G401 (cell line): ENCODE measurements around the gene PCBP3. TPM values are rescaled to one million over a fixed set of nuclear protein-coding genes. Genes with fewer than 3 reads are reported as not detected.

Experiments
- DNase-seq: peaks from one replicate; pipeline ENCODE4 v3.0.0-alpha.2; 2015; ENCODE audit warnings: low spot score
- in situ Hi-C: cut with HindIII; loops from 2 replicates; pipeline ENCODE4 v1.10.0; 2016; ENCODE audit warnings: low sequenced_read_pairs, mixed read lengths
- total RNA-seq: library from RNA; depleted of rRNA; stranded (reverse); fragments of >200 nt; shearing (Covaris generic); gene quantifications from 2 replicates; pipeline ENCODE4 v1.2.3, GENCODE V29; 2014

Gene PCBP3
- total RNA-seq, 1 experiment from 2014 or later: 1.7 TPM

GRCh38 chr21:45739218-45740087 lies 95.9 kb downstream of the PCBP3 start:
- DNase-seq: no peak
- in situ Hi-C loops: no loop called here

GRCh38 chr21:45740088-45740440 lies 96.5 kb downstream of the PCBP3 start:
- DNase-seq: no peak
- in situ Hi-C loops: no loop called here

- in situ Hi-C loops: no loop called here
- DNase-seq: no peak
These were observed 97.2 kb downstream of the PCBP3 start for GRCh38 chr21:45740491-45741357.

GRCh38 chr21:45741691-45742090 lies 98.2 kb downstream of the PCBP3 start:
- in situ Hi-C loops: no loop called here
- DNase-seq: no peak

GRCh38 chr21:45742247-45742646 lies 98.7 kb downstream of the PCBP3 start:
- in situ Hi-C loops: no loop called here
- DNase-seq: no peak

GRCh38 chr21:45745256-45745655 lies 101.7 kb downstream of the PCBP3 start:
- DNase-seq: no peak
- in situ Hi-C loops: no loop called here

- in situ Hi-C loops: no loop called here
- no peak for DNase-seq
These were observed 103.8 kb downstream of the PCBP3 start for GRCh38 chr21:45747233-45747766.

GRCh38 chr21:45747802-45748445 lies 104.4 kb downstream of the PCBP3 start:
- in situ Hi-C loops: no loop called here

GRCh38 chr21:45748593-45748992 lies 105.1 kb downstream of the PCBP3 start:
- peak; percentile 59 for DNase-seq
- in situ Hi-C loops: no loop called here

More at GRCh38 chr21:45747802-45748445, 104.4 kb downstream of the PCBP3 start:
- peak; percentile 92 for DNase-seq

- in situ Hi-C loops: no loop called here
- DNase-seq: no peak
These were observed 106.4 kb downstream of the PCBP3 start for GRCh38 chr21:45749974-45750373.

- in situ Hi-C loops: no loop called here
- no peak for DNase-seq
These were observed 107.4 kb downstream of the PCBP3 start for GRCh38 chr21:45750936-45751335.

- in situ Hi-C loops: no loop called here
- no peak for DNase-seq
These were observed 109.9 kb downstream of the PCBP3 start for GRCh38 chr21:45753445-45753844.

GRCh38 chr21:45756029-45756428 lies 112.5 kb downstream of the PCBP3 start:
- in situ Hi-C loops: no loop called here
- DNase-seq: peak; percentile 65

GRCh38 chr21:45756669-45757068 lies 113.1 kb downstream of the PCBP3 start:
- no peak for DNase-seq
- in situ Hi-C loops: no loop called here

GRCh38 chr21:45761704-45762103 lies 118.2 kb downstream of the PCBP3 start:
- DNase-seq: no peak
- in situ Hi-C loops: no loop called here

GRCh38 chr21:45763074-45763473 lies 119.5 kb downstream of the PCBP3 start:
- in situ Hi-C loops: no loop called here
- DNase-seq: no peak

- in situ Hi-C loops: no loop called here
- DNase-seq: no peak
These were observed 120.0 kb downstream of the PCBP3 start for GRCh38 chr21:45763506-45763905.

GRCh38 chr21:45764792-45765191 lies 121.3 kb downstream of the PCBP3 start:
- in situ Hi-C loops: no loop called here
- DNase-seq: no peak

- DNase-seq: no peak
- in situ Hi-C loops: no loop called here
These were observed 121.8 kb downstream of the PCBP3 start for GRCh38 chr21:45765375-45765774.

GRCh38 chr21:45766055-45766454 lies 122.5 kb downstream of the PCBP3 start:
- DNase-seq: no peak
- in situ Hi-C loops: no loop called here
